CMK (cell line): Measurements from ENCODE around the gene HTR3A.

ENCODE experiments used
- DNase-seq: peaks from one replicate; pipeline ENCODE4 v3.0.0-alpha.2; 2010; ENCODE audit warnings: low read depth

HTR3A gene

DNA sequence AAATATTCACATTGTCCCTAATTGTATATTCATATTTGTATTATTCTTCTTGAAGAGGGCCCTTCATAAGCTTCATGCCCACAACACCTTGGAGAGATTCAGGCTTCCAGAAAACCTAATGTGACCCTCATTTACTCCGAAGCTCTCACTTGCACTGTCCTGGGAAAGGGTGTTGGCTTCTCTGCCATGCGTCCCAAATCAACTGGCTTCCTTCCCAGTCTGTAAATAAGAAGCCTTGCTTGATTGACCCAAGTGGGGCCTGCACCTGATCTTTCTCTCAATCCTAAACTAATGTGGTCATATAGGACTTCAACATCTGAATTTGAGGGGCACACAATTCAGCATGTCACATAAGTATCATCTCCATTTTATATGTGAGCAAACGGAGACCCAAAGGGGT lies 44.1 kb downstream of the HTR3A start:
- no peak for DNase-seq

DNA sequence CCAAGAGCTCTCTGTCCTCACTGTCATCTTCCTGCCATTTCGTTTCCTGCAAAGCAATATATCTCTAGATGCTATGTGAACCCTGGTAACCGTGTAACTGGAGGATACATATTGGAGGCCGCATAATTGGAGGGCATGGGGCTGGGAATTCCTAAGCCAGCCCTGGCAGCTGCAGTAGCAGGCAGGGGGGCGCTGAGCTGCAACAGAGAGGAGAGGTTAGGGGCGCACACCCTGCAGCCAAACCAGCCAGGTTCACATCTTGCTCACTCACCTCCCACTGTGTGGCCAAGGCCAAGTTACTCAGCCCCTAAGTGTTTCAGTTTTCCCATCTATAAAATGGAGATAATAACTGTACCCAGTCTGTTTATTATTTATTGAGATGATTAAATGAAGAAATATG lies 44.7 kb downstream of the HTR3A start:
- no peak for DNase-seq

DNA sequence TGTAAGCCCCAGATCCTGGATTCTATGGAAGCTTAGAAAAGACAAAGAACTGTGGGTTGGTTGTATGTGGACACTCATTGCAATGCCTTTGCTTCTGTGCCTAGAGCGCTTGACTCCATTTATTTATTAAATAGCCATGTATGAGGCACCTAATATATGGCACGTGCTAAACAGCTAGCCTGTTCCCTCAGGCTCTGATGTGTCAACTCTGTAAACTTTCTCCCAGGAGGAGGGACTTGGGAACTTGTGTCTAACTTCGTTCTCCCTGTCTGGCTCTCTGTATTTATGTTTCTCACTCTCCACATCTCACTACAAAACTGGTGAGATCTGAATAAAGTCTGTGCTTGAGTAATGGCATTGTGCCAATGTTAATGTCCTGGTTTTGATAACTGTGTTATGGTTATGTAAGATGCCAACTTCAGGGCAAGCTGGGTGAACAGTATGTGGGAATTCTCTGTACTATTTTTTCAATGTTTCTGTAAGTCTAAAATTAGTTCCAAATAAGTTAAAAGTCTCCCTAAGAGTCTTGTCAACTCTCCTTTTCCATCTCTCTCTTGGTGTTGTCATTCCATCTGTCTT lies 50.5 kb downstream of the HTR3A start:
- no peak for DNase-seq

DNA sequence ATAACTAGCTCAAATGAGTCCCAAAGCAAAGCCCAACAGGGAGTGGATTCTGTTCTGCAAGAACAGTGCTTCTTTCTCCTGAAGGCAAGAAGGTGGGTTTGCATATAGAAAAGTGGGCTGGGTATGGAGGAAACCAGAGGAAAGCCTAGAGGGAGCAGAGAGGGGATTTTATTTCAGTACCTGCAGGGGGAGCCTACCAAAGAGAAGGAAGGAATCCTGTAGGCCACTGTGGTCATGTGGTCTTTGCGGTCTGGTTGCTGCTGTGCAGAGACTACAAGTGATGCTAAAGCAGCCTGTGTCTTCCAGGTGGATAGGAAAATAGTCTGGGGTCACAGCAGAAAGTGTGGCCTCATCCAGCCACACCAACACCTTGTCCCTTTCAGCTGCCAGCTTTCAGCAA lies 51.4 kb downstream of the HTR3A start:
- peak; percentile 48 for DNase-seq

DNA sequence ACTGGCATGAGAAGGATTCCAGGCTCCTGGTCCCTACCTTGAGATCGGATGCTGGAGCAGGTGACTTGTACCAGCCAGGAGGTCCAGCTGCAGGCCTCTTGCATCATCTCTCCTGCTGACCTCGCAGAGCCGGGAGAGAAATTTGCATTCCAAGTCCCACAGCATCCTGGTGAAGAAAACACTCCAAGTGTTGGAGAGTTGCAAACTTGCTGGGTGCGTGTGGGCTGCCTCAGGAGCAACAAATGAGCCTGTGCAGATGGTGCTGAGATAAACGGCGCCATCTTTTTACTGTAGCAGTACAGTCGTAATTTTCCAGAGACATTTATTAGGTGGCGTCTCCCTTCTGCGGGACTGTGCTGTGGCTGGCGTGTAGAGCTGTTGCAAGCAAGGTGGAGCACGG lies 52.5 kb downstream of the HTR3A start:
- no peak for DNase-seq

DNA sequence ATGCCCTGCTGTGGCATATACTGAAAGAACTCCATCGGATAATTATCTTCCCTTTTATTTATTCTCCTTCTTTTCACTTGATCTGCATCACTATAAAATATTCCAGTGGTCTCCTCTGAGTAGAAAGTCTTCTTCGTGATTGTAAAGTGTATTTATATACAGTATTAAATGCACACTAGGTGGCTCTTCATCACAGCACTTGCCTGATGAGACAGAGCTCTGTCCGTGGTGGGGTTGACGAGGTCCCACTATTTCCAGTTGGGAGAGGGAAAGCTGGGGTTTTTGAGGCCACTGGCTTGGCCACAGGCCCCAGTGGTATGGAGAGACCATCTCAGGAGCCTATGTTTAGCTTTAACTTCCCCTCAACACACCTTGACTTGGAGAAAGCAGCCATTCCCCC lies 53.0 kb downstream of the HTR3A start:
- no peak for DNase-seq

DNA sequence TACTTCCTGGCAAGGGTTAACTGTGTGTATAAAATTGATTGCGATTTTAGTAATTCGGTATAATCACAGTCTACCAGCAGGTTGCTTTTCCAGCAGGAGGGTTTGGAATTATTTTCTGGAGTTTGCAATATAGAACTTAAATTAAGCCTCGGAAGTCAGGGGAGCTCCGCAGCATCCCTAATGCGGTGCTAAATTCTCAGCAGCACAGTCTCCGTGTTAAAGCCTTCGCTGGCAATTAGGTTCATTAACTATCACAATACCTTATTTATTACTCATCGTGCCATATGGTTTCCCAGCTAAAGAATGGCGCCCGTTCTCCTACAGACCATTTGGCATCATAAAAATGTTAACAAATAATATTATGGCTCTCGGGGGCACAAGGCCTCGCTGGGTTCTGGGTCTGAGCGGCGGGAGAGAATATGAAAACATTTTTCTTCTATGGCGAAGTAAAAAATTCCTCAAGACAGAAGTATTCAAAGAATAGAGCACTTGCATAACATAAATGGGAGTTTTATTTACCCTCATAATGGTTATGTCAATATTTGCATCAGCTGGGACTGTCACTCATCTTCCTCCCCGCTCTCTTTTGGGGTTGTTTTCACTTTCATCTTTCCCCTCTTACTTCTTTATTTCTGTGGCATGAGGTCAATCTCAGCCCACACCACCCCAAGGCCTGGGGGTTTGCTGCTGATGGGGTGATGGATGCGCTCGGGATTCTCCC lies 56.5 kb downstream of the HTR3A start:
- no peak for DNase-seq

DNA sequence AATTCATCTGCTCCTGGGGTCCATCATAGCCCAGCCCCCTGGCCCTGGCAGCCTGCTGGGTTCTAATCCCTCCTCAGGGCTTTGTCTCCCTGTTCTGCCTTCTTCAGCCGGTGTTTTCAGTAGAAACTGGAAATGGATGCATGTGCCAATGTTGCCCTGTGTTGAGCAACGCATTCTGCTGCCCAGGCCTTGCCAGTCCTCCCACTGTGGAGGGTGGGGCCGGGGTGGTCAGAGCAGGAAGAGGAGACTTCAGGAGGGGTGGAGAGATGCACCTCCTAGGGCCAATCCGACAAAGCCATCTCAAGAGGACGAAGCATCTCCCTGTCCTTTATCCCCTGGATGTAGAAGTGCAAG lies 57.0 kb downstream of the HTR3A start:
- DNase-seq = no peak

DNA sequence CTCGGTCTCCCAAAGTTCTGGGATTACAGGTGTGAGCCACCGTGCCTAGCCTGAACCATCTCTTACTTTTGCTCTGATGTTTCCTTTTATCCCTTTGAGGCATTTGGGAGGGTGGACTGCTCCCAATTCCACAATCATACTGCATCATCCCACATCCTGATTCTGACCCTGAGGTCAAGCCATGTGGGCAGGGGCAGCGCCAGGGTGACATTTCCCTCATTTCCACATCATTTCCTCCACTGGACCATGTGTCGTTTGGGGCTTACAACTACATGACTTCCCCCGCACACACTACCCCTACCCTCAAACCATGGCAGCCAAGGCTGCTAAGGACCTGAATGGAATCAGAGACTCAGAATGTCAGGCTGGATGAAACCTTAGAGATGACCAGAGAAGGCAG lies 58.2 kb downstream of the HTR3A start:
- DNase-seq = no peak

DNA sequence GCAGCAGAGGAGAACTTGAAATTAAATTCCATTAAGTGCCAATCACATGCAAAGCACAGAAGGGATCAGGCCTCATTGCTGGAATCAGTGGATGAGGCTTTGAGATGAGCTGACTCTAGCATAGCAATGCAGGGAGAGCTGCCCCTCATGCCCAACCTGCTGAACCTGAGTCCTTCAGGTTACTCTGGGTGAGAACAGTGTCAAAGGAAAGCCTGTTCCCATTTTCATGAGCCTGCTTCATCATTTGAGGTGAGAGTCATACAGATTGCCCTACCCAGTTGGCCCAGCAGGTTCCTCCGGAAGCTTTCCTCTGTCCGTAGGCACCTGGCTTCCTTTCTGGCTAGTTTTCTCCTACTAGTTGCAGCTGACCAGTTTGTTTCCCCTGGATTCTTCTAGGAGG lies 58.7 kb downstream of the HTR3A start:
- DNase-seq = no peak

DNA sequence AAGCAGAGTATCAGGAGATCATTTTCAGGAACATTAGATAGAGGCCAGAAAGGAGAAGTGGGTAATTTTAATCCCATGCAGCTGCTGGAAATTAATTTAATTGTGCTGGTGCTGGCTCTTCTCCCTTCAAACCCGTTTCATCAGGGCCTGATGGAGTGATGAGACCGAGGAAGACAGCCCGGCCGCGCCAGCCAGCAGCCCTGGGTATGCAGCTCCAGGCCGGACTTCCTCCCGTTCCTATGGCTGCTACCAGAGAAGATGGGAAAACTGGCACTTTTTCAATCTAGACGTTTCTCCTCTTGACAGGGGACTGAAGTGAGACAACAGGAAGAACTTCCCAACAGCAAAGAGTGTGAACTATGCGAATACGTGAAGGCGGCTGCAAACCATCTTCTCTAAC lies 60.0 kb downstream of the HTR3A start:
- DNase-seq = no peak

DNA sequence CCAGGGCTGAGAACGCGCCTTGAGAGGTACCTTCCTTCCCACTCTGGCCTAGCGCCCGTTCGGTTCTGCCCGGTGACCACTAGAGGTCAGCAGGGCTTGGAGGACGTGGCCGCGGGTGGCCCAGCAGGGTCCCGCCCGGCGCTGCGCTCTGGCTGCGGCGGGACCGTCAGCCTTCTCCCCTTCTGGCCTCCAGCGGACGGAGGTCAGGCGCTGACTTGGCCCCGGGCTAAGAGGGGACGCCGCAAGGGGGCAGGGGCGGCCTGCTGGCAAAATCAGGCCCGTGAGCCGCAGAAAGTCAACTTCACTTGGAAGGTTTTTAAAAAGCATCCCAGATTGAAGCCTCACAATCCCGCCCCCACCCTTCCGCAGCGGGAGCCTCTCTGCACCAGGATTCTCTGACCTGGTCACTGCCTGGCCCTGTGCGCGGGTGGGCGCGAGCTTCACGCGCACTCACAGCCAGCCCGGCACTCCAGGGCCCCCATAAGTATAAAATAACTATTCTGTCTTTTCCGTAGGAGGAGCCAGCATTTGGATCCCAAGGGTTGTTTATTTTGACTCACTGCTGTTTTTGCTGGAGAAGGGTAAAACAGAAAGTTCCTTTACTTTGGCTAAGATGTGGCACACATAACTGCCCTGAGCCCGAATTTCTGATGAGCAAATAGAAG lies 61.4 kb downstream of the HTR3A start:
- peak; percentile 65 for DNase-seq

DNA sequence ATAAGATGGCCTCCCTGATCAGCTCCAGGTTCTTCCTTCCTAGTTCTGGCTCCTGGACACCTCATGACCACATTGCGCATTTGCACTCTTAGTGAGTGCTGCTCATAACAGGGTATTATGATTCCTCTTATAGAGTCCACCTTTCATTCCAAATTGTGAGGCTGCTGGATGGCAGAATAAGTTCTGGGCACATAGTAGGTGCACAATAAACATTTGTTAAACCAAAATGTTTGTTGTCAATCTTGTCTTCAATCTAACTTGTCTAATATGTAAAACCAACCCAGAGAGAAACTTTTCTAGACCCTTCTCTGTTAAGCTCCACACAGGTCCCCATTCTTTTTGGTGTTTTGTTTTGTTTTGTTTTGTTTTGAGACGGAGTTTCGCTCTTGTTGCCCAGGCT lies 62.0 kb downstream of the HTR3A start:
- no peak for DNase-seq

DNA sequence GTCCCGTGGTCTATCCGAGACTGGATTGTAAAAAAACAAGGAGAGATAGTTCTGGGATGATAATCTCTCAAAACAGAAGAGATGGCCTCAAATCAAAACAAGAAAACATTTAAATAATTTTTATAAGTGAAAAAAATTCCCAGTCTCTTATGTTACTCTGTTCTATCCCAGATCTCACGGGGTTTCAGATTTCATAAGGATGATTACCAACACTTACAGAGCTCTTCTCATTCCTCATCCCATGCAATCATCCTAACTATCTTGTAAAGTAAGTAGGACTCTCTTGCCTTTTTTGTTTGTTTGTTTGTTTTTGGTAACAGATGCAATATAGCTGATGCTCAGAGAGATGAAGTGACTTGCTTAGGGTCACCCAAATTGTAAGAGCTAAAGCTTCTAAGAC lies 64.6 kb downstream of the HTR3A start:
- no peak for DNase-seq
